Measurements from ENCODE around the gene SLC35B2. TPM values are rescaled to one million over a fixed set of nuclear protein-coding genes. Genes with fewer than 3 reads are reported as not detected.

The SLC35B2 gene
- total and polyA plus RNA-seq, 9 of the 15 experiments (the other 6 are each of a cell fraction or from before 2014, with no cell fraction given) = 14.5 to 59.1 (median 47.1) TPM

- TF ChIP-seq E2F1 (CRISPR knock-in tag; IDR thresholded peaks at IDR 0.05) = peak; percentile 72
- TF ChIP-seq POLR2AphosphoS5 (IDR thresholded peaks at IDR 0.05; ENCODE audit: control insufficient read depth, insufficient read depth, low read depth, low read length) = peak; percentile 49; the same call in 1 of the 2 replicates
- TF ChIP-seq SIN3A (IDR thresholded peaks at IDR 0.05; ENCODE audit: borderline replicate concordance in 2 of 2, control insufficient read depth in 1 of 2, low read depth in 2 of 2, low read length in 2 of 2) = peak in 1 of 2 experiments; percentile 40; a peak in 1 of 4 replicates
- 0 out of 2 replicates have a peak, but pooled peaks have one; percentile 1 for TF ChIP-seq ZNF316 (IDR thresholded peaks at IDR 0.05)
- 0 out of 2 replicates have a peak, but pooled peaks have one; percentile 61 for TF ChIP-seq TAF15 (IDR thresholded peaks at IDR 0.05; ENCODE audit: low read depth, low read length)
- no peak for TF ChIP-seq USF2 (CRISPR knock-in tag; IDR thresholded peaks at IDR 0.05)
- peak; percentile 59; the same call in 1 of the 2 replicates for TF ChIP-seq ZNF143 (CRISPR knock-in tag; IDR thresholded peaks at IDR 0.05)
- no peak for TF ChIP-seq CHD1 (IDR thresholded peaks at IDR 0.05; ENCODE audit: low read length)
- no peak for TF ChIP-seq XRCC5 (IDR thresholded peaks at IDR 0.05; ENCODE audit: low read depth, low read length)
- no peak for TF ChIP-seq POLR3A (IDR thresholded peaks at IDR 0.05; ENCODE audit: borderline replicate concordance, extremely low read depth, insufficient read depth, insufficient read length)
- no peak for TF ChIP-seq ZFP36 (IDR thresholded peaks at IDR 0.05; ENCODE audit: low read depth, low read length, partially characterized antibody)
- TF ChIP-seq NONO (IDR thresholded peaks at IDR 0.05; ENCODE audit: low read depth in 2 of 2, low read length in 1 of 2) = no peak
- no peak; the same call in 1 of the 2 replicates for TF ChIP-seq CTBP1 (IDR thresholded peaks at IDR 0.05; ENCODE audit: borderline replicate concordance)
- TF ChIP-seq BCLAF1 (IDR thresholded peaks at IDR 0.05; ENCODE audit: borderline replicate concordance in 1 of 2, control insufficient read depth in 1 of 2, low read depth in 2 of 2, low read length in 1 of 2) = peak; percentile 1 to 44; a peak in 1 of 4 replicates
- TF ChIP-seq ZNF354B (CRISPR knock-in tag; IDR thresholded peaks at IDR 0.05) = no peak
- TF ChIP-seq NCOR1 (IDR thresholded peaks at IDR 0.05) = no peak; the same call in 1 of the 2 replicates
- peak; percentile 15 for TF ChIP-seq POLR2B (IDR thresholded peaks at IDR 0.05; ENCODE audit: low read depth, partially characterized antibody)
- no peak for TF ChIP-seq ATF4 (CRISPR knock-in tag; IDR thresholded peaks at IDR 0.05)
- no peak for TF ChIP-seq EGR1 (conservative IDR thresholded peaks at IDR 0.05)
- TF ChIP-seq ZNF764 (CRISPR knock-in tag; IDR thresholded peaks at IDR 0.05; ENCODE audit: low read depth) = no peak
These were observed 2.1 kb downstream of the SLC35B2 start (continued) for GRCh38 chr6:44255105-44255808.

Data from K562 (cell line).